GM19467 (cell line): ENCODE data around the gene EPC1.
A peak's percentile ranks its signal among the peaks of the same experiment; 100 is the strongest.
"Not testable (repeated sequence)": the region's sequence is repeated elsewhere in the genome, so short reads cannot be mapped to it uniquely, and the experiment has no call there.

ENCODE experiments used
- ATAC-seq: cut with Tn5 transposase; IDR thresholded peaks from one replicate; pipeline ENCODE4 v1.9.1; 2021; ENCODE audit warnings: mild to moderate bottlenecking, moderate library complexity; ENCODE audit not compliant: unreplicated experiment

EPC1 gene

GRCh38 chr10:32346551-32347362 lies at the start of gene EPC1:
EPC1 (minus strand) TSS chr10:32347158; CDS start chr10:32346915, 243 bp downstream.
- peak; percentile 61 for ATAC-seq

- ATAC-seq = no peak
Observed at GRCh38 chr10:32393911-32394310, 47.0 kb upstream of the EPC1 start.

- not testable (repeated sequence) for ATAC-seq
Observed at GRCh38 chr10:32392284-32392683, 45.3 kb upstream of the EPC1 start.

GRCh38 chr10:32390193-32390592 lies 43.2 kb upstream of the EPC1 start:
- ATAC-seq = no peak

GRCh38 chr10:32388258-32389027 lies 41.5 kb upstream of the EPC1 start:
- ATAC-seq = no peak

- no peak for ATAC-seq
Observed at GRCh38 chr10:32386623-32387260, 39.8 kb upstream of the EPC1 start.

GRCh38 chr10:32384171-32384570 lies 37.2 kb upstream of the EPC1 start:
- no peak for ATAC-seq

- ATAC-seq = no peak
Observed at GRCh38 chr10:32381165-32381564, 34.2 kb upstream of the EPC1 start.

- no peak for ATAC-seq
Observed at GRCh38 chr10:32379950-32380551, 33.1 kb upstream of the EPC1 start.

GRCh38 chr10:32379318-32379949 lies 32.5 kb upstream of the EPC1 start:
- ATAC-seq = no peak

- ATAC-seq = peak; percentile 83
Observed at GRCh38 chr10:32378363-32379317, 31.7 kb upstream of the EPC1 start.

GRCh38 chr10:32377458-32378259 lies 30.7 kb upstream of the EPC1 start:
- ATAC-seq = no peak

- no peak for ATAC-seq
Observed at GRCh38 chr10:32376771-32377170, 29.8 kb upstream of the EPC1 start.

- no peak for ATAC-seq
Observed at GRCh38 chr10:32376097-32376496, 29.1 kb upstream of the EPC1 start.

- no peak for ATAC-seq
Observed at GRCh38 chr10:32375631-32376030, 28.7 kb upstream of the EPC1 start.

- ATAC-seq = no peak
Observed at GRCh38 chr10:32374605-32375004, 27.6 kb upstream of the EPC1 start.

GRCh38 chr10:32373496-32373895 lies 26.5 kb upstream of the EPC1 start:
- ATAC-seq = no peak

GRCh38 chr10:32373031-32373430 lies 26.1 kb upstream of the EPC1 start:
- ATAC-seq = no peak
